22Rv1 (cell line): Measurements from ENCODE around the gene TREML4.

Source experiments
- H3K27ac ChIP-seq: fragments of 450-650 bp; 2 replicates; pipeline ENCODE4 v1.5.1; 2017
- CTCF ChIP-seq: fragments of 450-650 bp; IDR thresholded peaks from 2 replicates; pipeline ENCODE4 v1.5.1; 2017; ENCODE audit warnings: mild to moderate bottlenecking
- ZFX ChIP-seq: fragments of 450-650 bp; IDR thresholded peaks from 2 replicates; pipeline ENCODE4 v1.6.1; 2017; ENCODE audit warnings: antibody characterized with exemption, borderline replicate concordance

The TREML4 gene

DNA sequence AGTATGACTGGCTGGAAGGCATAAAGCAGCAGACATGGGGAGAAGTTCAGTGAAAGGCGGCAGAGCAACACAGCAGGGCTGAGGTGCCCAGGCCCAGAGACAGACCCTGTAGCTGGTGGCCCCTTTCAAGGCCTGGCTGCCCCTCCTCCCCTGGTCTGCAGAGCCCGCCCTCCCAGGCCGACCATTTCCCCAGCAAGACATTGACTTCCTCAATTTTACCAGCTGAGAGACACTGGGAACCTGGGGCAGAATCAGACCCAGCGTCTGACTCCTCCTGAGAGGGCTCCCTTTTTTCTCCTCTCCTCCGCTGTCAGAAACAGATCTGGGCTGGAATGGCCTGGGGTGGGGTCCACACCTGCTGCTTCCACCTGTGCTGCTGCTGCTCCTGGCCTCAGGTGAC is at the start of gene TREML4:
TREML4 (plus strand) TSS at position 254 of the 400 bp plus-strand sequence; CDS start at position 333, 79 bp downstream.
- H3K27ac ChIP-seq = no peak within 1 kb of the TSS

GRCh38 chr6:41179163-41179562 is 49.0 kb upstream of the TREML4 start:
- TF ChIP-seq CTCF = no peak
- TF ChIP-seq ZFX = no peak
- no peak overlapping the region for H3K27ac ChIP-seq

More for the DNA sequence above, at the start of gene TREML4:
- TF ChIP-seq CTCF = no peak
- TF ChIP-seq ZFX = no peak

DNA sequence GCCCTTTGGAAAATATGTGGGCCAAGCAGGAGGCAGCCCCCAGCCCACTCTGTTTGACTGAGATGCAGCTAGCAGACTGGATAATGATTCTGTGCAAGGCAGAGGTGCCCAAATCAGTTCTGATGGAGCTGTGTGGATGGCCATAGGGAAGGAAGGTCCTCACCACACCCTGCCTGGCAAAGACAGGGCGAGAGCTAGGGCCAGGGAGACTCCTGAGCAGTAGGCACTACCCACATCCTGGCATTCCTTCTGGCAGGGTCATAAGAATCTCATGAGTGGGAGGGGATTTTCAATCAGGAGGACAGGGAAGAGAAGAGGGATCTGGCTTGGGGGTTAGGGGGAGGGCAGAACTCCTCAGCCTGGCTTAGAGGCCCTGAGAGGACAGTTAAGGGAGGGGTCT is 46.6 kb upstream of the TREML4 start:
- TF ChIP-seq CTCF = no peak
- no peak for TF ChIP-seq ZFX
- no peak overlapping the region for H3K27ac ChIP-seq

- TF ChIP-seq ZFX (no peak), CTCF (peak; percentile 68)
- no peak overlapping the region for H3K27ac ChIP-seq
Observed at GRCh38 chr6:41182069-41183034, 45.8 kb upstream of the TREML4 start.

DNA sequence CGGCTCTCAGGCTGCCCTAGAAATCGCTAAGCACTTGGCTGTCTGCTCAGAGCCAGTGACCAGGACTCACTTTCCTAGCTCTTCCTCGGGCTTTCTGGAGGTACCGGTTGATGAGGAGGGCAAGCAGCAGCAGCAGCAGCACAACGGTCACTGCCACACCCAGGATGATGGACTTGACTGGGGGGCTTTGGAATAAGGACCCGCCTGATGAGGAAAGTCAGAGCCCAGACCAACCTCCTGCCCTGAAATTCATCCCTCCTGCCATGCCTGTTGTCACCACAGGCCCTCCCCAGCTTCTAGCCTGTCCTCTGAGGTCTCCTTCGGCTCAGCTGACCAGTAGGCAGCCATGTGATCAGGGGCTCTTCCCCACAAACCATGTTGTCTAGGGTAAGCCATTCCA is 43.4 kb upstream of the TREML4 start:
- no peak for TF ChIP-seq CTCF
- TF ChIP-seq ZFX = no peak

DNA sequence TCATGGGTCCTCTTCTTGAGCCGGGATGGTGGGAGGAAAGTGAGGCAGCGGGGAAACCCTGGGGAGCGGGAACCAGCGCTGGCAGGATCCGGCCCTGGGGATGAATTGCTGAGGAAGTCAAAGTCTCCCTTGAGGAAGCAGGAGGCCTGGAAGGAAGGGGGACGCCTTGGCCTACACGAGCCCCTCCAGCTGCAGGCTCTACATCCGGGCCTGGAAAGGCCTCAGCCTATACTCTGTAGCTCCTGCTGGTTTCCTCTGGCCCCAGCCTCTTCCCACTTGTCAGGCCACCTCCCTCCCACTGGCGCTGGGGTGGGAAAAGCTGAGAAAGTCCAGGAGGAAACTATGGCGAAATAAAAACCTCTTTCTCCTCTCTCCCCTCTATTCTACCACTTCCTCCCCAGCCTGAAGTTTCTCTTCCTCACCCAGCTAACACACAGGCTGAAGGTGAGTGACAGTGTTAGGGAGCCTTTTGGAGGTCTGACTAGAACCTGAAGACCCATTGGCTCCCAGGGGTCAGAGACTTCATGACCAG is 42.1 kb upstream of the TREML4 start:
- TF ChIP-seq ZFX (no peak), CTCF (no peak)

More for the DNA sequence above, 43.4 kb upstream of the TREML4 start:
- no peak overlapping the region for H3K27ac ChIP-seq

More for the DNA sequence above, 42.1 kb upstream of the TREML4 start:
- H3K27ac ChIP-seq = no peak overlapping the region
